NCI-H1436 treated with DMSO at 0.1 percent for 48 hours (cell line): ENCODE data around the gene PRODH.
"Not testable (repeated sequence)": the region's sequence is repeated elsewhere in the genome, so short reads cannot be mapped to it uniquely, and the experiment has no call there.

Source experiments
- DNase-seq: peaks from one replicate; lab custom pipeline; 2025; lab: John Stamatoyannopoulos, UW

The PRODH gene

DNA sequence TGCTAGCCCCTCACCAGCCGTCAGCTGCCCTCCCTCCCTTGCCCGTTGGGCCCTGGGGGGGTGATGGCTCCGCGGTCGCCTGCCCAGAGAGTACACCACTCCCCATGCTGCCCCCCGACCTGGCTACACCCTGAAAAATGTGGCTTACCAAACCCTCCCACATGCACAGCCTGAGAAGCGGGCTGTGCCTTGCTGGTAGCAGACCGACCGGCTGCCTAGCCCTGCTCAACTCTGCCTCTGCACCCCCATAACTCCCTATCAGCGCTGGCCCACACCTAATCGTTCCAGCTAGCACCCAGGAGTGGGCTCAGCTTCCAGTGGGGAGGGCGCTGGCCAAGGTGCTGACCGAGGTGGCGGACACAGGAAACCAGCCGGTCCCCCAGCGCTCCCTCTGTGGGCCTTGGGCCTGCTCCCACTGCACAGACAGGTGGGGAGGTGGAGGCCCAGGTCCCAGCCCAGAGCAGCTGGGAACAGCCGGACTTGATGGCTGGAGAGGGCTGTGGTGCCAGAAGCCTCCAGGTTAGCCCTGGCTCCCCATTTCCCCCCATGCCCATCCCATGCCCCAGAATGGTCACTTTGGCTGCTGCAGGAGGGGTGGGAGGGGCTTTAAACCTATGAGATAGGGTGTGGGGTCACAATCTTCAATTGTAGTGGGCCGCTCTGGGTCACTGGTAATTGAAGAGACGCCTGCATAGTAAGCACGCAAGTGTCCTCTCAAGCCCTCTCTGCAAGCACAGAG is 32.1 kb upstream of the PRODH start:
- no peak for DNase-seq

DNA sequence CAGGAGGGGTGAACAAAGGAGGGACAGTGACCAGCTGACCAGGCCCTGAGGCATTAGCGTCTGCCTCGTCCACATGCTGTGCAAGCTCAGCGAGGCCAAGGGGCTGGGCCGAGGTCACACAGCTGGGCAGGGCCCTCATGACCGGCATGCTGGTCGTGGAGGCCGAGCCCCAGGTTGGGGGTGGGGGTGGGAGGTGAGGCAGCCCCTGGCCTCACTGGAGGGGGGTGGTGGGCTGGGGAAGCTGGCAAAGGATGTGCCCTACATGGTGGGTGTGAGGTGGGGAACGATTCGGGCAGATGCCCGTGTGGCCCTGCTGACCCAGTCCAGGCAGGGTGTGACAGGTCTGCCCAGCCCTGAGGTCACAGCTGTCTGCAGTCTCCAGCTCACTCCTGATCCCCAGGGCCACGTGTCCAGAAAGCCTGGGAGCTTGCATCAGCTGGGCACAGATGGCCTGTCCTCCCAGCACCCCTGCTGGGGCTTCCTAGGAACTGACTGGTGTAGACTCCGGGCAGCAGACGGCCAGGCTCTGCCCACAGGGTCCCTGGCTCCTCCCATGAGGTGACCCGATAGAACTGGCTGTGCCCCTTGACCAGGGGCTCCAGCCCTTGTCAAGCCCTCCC is 31.4 kb upstream of the PRODH start:
- not testable (repeated sequence) for DNase-seq

- no peak for DNase-seq
Measured at GRCh38 chr22:18966748-18967147, 30.7 kb upstream of the PRODH start.

- DNase-seq: no peak
Measured at GRCh38 chr22:18965526-18966421, 29.7 kb upstream of the PRODH start.

GRCh38 chr22:18964501-18965265 is 28.6 kb upstream of the PRODH start:
- not testable (repeated sequence) for DNase-seq

GRCh38 chr22:18964051-18964450 is 28.0 kb upstream of the PRODH start:
- DNase-seq: not testable (repeated sequence)

DNA sequence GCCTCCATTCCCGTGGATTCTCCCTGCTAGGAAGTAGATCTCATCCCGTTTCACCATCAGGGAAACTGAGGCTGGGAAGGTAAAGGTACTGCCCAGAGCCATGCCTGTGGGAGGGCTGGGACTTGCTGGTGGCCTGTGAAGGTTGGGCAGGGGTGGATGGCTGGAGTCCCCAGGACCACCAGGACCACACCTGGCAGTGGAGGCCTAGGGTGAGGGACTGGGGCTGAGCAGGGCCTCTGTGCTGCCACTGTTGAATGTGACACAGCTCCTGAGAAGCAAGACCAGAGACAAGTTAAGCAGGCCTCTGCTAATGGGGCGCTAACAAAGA is 26.2 kb upstream of the PRODH start:
- no peak for DNase-seq

DNA sequence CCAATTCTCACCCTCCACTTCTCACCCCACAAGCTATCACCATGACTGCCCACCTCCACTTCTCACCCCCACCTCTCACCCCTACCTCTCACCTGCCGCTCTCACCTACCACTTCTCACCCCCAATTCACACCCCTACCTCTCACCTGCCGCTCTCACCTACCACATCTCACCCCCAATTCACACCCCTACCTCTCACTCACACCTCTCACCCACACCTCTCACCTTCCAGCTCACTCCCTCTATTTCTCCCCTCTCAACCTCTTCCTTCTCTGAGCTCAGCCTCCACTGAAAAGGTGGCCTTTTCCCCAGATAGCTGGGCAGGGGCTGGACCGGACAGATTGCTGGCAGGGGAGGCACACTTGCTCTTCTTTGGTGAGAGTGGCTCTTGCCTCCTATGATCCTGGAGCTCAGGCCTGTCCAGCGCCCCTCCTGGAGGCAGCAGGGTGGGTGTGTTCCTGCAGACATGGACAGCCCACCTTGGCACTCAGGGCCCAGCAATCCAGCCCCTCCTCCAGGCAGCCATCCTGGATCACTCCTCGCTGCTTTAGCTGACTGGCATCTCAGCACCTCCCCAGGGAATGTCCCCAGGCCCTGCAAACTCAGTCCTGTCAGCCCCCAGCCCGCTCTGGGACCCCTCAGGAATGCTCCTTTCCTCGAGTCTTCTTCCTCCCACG is 25.7 kb upstream of the PRODH start:
- DNase-seq: not testable (repeated sequence)

DNA sequence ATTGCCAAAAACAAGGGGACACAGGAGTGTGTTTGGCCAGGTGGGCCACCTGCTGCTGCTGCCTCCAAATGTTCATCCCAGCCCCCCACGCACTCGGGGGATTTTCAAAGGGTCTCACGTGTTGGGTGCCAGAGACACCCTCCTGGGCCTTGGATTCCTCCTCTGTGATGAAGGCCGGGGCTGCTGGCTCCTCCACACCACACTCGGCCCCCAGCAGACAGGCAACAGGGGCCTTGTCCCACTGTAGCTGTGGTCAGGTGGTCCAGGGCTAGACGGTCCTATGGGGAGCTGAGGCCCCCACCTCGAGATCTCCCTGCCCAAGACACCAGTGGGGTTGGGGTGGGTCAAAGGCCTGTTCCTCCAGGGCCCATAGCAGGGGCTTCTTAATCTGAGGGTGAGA is 25.1 kb upstream of the PRODH start:
- not testable (repeated sequence) for DNase-seq

- DNase-seq: not testable (repeated sequence)
Measured at GRCh38 chr22:18960166-18960820, 24.2 kb upstream of the PRODH start.

DNA sequence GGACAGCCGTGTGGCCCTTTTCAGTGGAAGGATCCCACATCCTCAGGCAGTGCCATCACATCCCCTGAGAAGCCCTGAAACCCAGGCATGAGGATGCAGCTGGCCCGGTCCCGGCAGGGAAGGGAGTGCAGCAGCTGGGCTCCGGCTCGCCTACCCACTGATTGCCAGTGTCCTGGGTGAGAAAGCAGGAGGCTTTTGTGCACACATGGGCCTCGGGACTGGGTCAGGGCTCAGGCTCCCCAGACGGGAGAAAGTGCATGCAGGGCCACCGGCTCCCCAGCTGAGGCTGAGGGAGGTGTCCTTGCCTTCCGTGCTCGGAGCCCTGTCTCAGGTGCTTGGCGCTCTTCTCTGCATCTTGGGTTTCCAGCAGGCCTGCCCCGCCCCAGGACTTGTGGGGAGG is 23.6 kb upstream of the PRODH start:
- DNase-seq: not testable (repeated sequence)

- DNase-seq: not testable (repeated sequence)
Measured at GRCh38 chr22:18959266-18959665, 23.2 kb upstream of the PRODH start.

DNA sequence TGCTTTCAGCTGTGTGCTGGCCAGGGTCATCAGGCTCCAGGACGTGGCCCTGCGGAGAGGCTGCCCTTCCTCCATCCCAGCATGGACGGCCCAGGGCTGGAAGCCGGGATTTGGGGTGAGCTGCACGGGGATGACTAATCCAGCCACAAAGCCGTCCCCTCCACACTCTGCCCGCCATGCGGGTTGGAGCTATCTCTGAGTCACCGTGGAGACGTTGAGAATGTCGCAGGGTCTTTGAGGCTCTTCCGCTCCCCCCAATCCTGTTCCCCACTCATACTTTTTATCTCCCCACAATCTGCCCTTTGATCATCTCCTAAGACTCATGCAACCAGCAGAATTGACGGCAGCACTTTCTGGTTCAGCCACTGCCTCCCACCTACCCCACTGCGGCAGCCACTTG is 22.6 kb upstream of the PRODH start:
- DNase-seq: not testable (repeated sequence)

DNA sequence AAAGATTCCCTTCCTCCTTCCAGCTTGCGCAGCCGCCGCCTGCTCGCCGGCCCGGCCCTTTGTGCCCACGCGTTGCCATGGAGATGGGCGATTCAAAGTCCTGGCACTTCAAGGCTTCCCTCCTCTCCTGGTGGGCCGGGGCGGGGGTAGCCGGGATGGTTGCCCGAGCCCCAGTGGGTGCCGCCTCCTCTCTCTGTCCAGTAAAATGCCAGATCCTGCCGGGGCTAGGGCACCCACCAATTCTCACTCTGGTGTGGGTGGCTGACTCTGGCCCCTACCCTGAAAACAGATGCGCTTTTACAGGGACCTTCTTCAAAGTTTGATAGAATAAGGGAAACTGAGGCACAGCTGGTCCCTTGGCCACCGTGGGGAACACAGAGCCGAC is 22.2 kb upstream of the PRODH start:
- DNase-seq: not testable (repeated sequence)

DNA sequence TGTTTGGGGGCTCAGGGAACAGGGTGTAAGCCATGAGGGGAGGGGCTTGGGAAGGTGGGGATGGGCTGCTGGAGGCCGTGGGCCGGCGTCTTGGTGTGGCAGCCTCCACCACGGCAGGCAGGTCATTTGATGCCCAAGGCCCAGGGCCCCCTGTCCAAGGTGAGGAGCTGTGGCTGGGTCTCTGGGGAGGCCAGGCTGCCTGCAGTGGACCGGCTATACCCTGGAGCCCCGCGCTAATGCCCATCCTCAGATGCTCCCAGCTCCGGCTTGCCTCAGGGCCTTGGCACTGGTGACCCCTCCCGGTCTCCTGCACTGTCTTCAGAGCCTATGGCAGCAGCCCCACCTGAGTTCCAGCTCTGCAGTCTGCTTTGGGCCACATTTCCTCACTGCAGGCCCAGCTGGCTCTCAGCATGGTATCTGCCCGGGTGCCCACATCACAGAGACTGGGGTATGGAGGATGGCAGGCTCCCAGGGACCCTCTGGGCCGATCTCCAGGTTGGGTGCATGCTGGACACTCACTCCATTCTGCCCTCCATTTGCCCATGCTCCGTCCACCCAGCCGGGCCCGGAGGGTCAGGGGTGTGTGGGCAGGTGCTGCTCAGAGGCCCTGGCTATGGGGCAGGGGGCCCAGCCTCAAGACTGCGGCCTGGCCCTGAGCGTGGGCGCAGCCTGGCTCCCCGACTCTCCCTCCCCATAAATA is 21.7 kb upstream of the PRODH start:
- not testable (repeated sequence) for DNase-seq

GRCh38 chr22:18956956-18957355 is 20.9 kb upstream of the PRODH start:
- DNase-seq: not testable (repeated sequence)

DNA sequence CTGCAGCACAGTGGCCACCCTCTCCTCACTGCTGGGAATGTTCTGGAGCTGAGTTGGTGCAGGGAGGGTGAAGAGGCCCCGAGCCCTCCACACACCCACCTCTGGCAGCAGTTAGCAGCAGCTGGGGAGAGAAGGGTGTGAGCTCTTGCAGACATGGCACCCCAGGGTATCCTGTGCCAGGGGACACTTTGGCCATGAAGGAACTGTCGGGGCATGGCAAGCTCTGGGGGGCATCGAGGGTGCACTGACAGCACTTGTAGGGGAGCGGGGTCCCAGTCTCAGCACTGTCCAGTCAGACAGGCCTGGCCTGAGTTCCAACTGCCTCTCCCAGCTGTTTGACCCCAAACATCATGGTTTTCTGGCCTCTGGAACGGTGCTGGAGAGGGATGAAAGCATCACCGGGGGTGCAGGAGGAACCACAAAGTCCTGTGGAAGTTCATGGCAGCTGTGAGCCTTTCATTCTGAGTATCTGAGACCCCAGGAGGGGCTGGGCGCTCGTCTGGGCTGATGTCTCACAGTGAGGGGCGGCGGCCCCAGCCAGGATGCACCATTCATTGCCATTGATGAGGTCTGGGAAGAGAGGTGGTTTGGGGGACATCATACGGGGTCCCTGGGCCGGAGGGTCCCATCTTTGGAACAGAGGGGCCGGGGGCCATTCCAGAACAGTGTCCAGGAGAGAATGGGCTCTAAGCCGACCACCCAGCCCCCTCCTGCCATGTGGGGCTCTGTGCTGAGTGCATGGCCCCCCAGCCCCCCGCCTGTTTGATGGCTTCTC is 20.2 kb upstream of the PRODH start:
- not testable (repeated sequence) for DNase-seq

- no peak for DNase-seq
Measured at GRCh38 chr22:18955696-18956095, 19.6 kb upstream of the PRODH start.

DNA sequence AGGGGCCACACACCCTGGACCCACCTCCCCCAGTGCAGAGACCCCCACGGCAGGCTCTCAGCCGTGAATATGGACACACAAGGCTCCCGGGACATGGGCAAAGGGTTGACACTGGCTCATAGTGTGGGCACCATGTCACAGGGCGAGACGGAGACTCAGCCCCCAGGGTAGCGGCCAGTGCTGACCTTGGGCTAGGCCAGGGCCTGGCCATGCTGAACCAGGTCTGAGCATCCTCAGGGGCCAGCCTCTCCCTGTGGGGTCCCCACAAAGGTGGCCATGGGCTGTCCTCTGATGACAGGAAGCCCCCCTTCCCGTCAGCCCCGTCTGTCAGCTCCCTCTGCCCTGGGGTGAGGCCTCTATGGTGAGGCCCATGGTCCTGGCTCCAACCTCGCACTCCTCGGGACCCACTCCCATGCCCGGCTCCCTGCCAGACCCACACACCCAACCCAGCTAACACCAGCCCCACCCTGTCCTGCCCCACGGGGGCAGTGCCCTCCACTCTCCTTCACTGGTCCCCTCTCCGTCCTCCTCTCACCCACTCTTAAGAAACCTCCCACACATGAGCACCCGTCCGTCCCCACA is 19.0 kb upstream of the PRODH start:
- no peak for DNase-seq
